H1 (cell line): Measurements from ENCODE around the gene FLNA. TPM values are rescaled to one million over a fixed set of nuclear protein-coding genes. Genes with fewer than 3 reads are reported as not detected.

Experiments
- CHD1 ChIP-seq: IDR thresholded peaks from 2 replicates; pipeline ENCODE4 v1.6.1; 2012; ENCODE audit warnings: low read depth, low read length, improper control_type of control experiment
- CHD7 ChIP-seq: fragments of 300-600 bp; sonication (generic); IDR thresholded peaks from 2 replicates; pipeline ENCODE4 v1.7.1; 2012; ENCODE audit warnings: low read length, moderate library complexity, mild to moderate bottlenecking, inconsistent platforms; ENCODE audit not compliant: insufficient replicate concordance
- MAFK ChIP-seq: IDR thresholded peaks from 2 replicates; pipeline ENCODE4 v1.6.1; 2012; ENCODE audit warnings: low read depth, mild to moderate bottlenecking, improper control_type of control experiment, low read length
- SAP30 ChIP-seq: fragments of 300-600 bp; sonication (generic); IDR thresholded peaks from 2 replicates; pipeline ENCODE4 v1.7.1; 2012; ENCODE audit warnings: low read length, moderate library complexity, mild to moderate bottlenecking, inconsistent platforms; ENCODE audit not compliant: insufficient read depth, insufficient replicate concordance
- SP2 ChIP-seq: IDR thresholded peaks from 2 replicates; pipeline ENCODE4 v1.6.1; 2012; ENCODE audit warnings: mild to moderate bottlenecking, low read length, inconsistent platforms
- TAF1 ChIP-seq: IDR thresholded peaks from 2 replicates; pipeline ENCODE4 v1.6.1; 2011; ENCODE audit warnings: mild to moderate bottlenecking, low read depth, low read length
- polyA plus RNA-seq, 7 experiments: library from polyadenylated mRNA; depleted of rRNA in 3 of 7; stranded (reverse) in 5 of 7; unstranded in 2 of 7; fragments of >200 nt in 5 of 7; fragments of 200-250 nt in 2 of 7; gene quantifications; 1 replicate in 5 of 7; 2 replicates in 1 of 7; 4 replicates in 1 of 7; pipeline versions ENCODE4 v1.2.1 to v1.2.3, GENCODE V29; 2011 to 2013; ENCODE audit warnings: missing spikeins in 2 of 7, mixed read lengths in 2 of 7
- total RNA-seq: library from RNA; stranded (reverse); fragmentation: NEBNext Ultra II Directional; extraction: Animal tissue kit (Norgen Biotek cat#: 25700); gene quantifications from 2 replicates; pipeline ENCODE4 v1.2.1, GENCODE V29; 2021

The FLNA gene
- total and polyA plus RNA-seq, 2 of the 8 experiments (the other 6 are each of a cell fraction or from before 2014, with no cell fraction given): 315 to 925 TPM

GRCh38 chrX:154350429-154351182, 23.8 kb downstream of the FLNA start (continued):
- TF ChIP-seq SP2 (no peak), MAFK (no peak), SAP30 (no peak), CHD1 (no peak), TAF1 (no peak), CHD7 (no peak)
